Testis (tissue), 2 donors: ENCODE measurements around the gene DTHD1.

Source experiments
- POLR2A ChIP-seq: fragments of 450-650 bp; IDR thresholded peaks from one replicate; pipeline ENCODE4 v1.6.1; 2017; ENCODE audit warnings: antibody characterized with exemption, mild to moderate bottlenecking, moderate library complexity
- TF ChIP-seq, protein P1 (sequence below), 3 experiments: fragments of 450-650 bp in 2 of 3; fragments of 200-600 bp in 1 of 3; sonication (generic) in 1 of 3; IDR thresholded peaks; one replicate each; pipeline ENCODE4 v1.5.1; 2016 to 2019; ENCODE audit warnings: antibody characterized with exemption in 3 of 3, mild to moderate bottlenecking in 2 of 3, moderate library complexity in 1 of 3

DNA sequence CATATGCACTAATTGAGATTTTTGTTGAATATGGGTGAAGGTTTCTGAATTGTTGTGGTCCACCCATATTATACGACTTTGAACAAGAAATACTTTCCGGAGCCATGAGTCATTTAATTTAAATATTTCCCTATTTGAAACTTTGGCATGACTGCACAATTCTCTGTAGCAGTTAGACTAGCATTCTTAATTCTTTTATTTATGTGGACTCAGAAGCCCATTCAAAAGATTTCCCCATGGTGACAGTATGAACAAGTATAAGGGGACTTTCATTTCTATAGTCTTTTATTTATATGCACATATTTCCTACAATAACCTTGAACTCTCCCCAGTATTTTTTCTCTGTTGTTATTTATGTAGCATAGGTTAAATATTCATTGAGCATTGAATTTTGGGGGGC, 72.6 kb downstream of the DTHD1 start:
- TF ChIP-seq, protein P1, sequence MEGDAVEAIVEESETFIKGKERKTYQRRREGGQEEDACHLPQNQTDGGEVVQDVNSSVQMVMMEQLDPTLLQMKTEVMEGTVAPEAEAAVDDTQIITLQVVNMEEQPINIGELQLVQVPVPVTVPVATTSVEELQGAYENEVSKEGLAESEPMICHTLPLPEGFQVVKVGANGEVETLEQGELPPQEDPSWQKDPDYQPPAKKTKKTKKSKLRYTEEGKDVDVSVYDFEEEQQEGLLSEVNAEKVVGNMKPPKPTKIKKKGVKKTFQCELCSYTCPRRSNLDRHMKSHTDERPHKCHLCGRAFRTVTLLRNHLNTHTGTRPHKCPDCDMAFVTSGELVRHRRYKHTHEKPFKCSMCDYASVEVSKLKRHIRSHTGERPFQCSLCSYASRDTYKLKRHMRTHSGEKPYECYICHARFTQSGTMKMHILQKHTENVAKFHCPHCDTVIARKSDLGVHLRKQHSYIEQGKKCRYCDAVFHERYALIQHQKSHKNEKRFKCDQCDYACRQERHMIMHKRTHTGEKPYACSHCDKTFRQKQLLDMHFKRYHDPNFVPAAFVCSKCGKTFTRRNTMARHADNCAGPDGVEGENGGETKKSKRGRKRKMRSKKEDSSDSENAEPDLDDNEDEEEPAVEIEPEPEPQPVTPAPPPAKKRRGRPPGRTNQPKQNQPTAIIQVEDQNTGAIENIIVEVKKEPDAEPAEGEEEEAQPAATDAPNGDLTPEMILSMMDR (IDR thresholded peaks at IDR 0.05) = no peak
- TF ChIP-seq POLR2A = no peak
